NCI-H2227 (cell line): ENCODE measurements around the gene CBFB.
A peak's percentile ranks its signal among the peaks of the same experiment; 100 is the strongest.

ENCODE experiments used
- DNase-seq: peaks from one replicate; lab custom pipeline; 2025; ENCODE audit not compliant: unreplicated experiment; lab: John Stamatoyannopoulos, UW

The CBFB gene

GRCh38 chr16:67091906-67092566 lies 63.1 kb downstream of the CBFB start:
- no peak for DNase-seq

GRCh38 chr16:67093098-67093726 lies 64.3 kb downstream of the CBFB start:
- no peak for DNase-seq

GRCh38 chr16:67098599-67098998 lies 69.7 kb downstream of the CBFB start:
- no peak for DNase-seq

GRCh38 chr16:67100569-67101310 lies 71.8 kb downstream of the CBFB start:
- peak; percentile 24 for DNase-seq

GRCh38 chr16:67101311-67102082 lies 72.5 kb downstream of the CBFB start:
- no peak for DNase-seq

GRCh38 chr16:67104061-67104460 lies 75.1 kb downstream of the CBFB start:
- peak; percentile 5 for DNase-seq

- no peak for DNase-seq
Measured at GRCh38 chr16:67104845-67105244, 75.9 kb downstream of the CBFB start.

GRCh38 chr16:67105246-67105645 lies 76.3 kb downstream of the CBFB start:
- DNase-seq: no peak

GRCh38 chr16:67105881-67106280 lies 76.9 kb downstream of the CBFB start:
- no peak for DNase-seq

- DNase-seq: no peak
Measured at GRCh38 chr16:67108489-67108888, 79.5 kb downstream of the CBFB start.

GRCh38 chr16:67108931-67109406 lies 80.0 kb downstream of the CBFB start:
- no peak for DNase-seq

GRCh38 chr16:67109407-67110135 lies 80.6 kb downstream of the CBFB start, which contains the start of gene PHAF1:
Gene PHAF1, plus strand, starts transcription at chr16:67109941. Its CDS starts 235 bp downstream, at chr16:67110176.
- DNase-seq: peak; percentile 92

- DNase-seq: no peak
Measured at GRCh38 chr16:67111951-67112444, 83.0 kb downstream of the CBFB start.

GRCh38 chr16:67112591-67113399 lies 83.8 kb downstream of the CBFB start:
- no peak for DNase-seq

- DNase-seq: no peak
Measured at GRCh38 chr16:67114793-67115192, 85.8 kb downstream of the CBFB start.

- DNase-seq: no peak
Measured at GRCh38 chr16:67115639-67116038, 86.7 kb downstream of the CBFB start.

GRCh38 chr16:67116388-67117311 lies 87.7 kb downstream of the CBFB start:
- no peak for DNase-seq

GRCh38 chr16:67117716-67118115 lies 88.8 kb downstream of the CBFB start:
- no peak for DNase-seq
